GM21737 (cell line): Measurements from ENCODE around the gene BCL11B.

Source experiments
- ATAC-seq: cut with Tn5 transposase; IDR thresholded peaks from one replicate; pipeline ENCODE4 v1.9.1; 2021; ENCODE audit warnings: mild to moderate bottlenecking, moderate library complexity; ENCODE audit not compliant: unreplicated experiment

Gene BCL11B

DNA sequence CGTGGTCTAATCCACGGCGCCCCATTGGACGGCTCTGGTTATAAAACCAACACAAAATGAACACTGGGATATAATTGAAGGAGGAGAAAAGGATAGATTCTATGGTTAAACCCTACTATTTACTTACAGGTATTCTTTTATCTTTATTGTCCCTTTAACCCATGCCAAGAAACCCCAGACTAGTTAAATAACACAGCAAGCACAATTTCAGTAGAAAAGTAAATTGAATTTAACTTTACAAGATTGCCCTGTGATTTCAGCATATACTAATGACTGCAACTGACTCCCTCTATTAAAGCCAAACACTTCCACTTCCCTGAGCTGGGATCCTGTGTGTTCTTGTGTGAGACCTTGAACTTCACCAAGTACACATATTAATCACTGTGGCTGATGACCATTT is 45.3 kb downstream of the BCL11B start:
- ATAC-seq, result no peak

DNA sequence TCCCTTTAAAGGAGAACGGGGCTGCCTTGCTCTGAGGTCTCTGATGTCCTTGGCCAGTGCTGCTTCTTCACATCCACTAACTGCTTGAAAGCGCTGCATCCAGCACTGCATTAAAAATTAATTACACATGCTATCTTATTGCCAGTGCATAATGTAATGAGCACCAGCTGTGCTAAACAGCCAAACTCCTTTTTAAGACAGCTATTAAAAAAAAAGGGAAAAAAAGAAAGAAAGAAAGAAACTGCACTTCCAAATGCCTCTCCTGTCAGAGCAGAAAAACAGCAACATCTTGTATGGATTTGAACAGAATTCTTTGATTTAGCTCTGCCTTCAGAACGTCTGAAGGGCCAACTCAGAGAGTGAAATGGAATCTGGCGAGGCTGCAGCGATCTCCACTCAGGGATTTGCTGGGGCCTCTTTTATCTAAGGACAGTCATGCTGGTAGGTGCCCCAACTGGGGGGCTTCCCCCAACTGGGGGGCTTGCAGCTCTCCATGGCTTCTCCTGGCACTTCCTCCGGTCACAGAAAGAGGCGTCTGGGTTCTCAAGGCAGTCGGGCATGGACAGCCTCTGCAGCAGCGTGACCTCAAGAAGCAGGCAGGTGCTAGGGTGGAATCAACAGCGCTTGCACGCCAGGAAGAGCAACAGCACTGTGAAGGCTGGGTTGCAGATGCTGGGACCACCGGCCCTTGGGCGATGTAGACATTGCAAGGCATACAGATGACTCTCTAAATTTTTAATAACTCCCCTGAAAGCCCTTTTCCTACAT is 46.4 kb downstream of the BCL11B start:
- ATAC-seq, result no peak

DNA sequence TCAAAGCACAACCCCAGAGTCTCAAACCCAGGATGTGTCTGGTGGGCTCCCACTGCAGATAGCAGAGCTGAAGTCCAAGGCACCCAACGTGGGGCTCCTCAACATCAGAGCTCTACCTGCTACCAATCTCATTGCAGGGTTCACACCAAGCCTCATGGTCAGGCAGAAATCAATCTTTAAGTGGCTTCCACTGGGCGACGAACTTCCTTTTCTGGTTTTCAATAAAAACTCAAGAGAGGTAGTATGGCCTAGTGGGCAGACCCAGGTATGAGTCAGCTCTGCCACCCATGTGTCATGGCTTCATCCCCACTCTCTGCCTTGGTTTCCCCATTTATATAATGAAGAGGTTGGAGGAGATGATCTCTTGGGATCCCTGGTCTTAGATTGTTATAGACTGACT is 47.0 kb downstream of the BCL11B start:
- ATAC-seq, result no peak

DNA sequence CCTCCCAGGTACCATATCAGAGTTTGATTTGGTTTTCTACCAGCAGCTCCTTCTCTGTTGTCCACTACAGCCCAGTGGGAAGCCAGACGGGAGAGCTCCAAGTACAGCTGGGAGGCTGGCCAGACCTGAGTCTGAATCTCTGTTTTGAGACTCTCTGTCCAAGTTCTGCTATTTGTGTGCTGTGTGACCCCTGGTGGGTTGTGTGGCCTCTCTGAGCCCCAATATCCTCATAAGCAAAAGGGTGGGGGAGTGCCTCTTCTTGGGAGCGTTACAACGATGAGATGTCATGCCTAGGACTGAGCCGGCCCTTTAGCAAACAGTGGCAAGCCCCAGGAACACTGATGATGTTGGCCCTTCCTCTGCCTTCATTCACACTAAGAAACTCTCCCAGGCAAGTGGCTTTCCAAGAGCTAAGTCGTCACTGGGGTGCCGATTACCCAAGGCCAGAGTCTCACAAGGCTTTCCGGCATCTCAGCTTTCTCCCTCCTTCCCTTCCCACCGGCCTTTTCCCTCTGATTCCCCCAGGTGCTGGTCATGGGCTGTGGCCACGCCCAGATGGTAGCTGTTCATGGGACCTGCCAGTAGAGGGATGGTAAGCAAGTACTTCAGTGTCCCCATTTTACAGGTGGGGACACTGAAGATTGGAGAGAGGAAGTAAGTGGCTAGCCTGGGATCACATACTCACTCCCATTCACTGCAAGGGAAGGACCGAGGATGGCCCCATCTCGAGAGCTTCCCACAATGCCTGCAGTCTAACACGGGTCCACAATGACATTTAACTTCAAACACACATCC is 47.7 kb downstream of the BCL11B start:
- ATAC-seq, result no peak

DNA sequence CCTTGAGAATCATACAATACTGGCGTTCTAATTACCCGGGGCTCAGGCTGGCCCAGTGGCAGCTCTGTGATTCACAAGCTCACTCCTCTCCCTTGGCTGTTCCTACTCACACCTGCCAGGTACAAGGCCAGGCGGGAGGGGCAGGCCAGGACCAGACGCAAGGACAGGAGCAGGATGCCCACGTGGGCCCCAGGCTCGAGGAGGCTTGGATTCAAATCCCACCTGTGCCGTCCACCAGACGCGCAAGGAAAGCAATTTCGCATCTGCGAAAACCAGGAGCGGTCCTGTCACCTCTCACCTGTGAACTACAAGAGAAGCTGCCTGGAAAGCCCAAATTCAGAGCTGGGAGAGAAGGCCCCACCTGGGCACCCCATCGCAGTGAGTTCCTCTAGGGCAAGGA is 50.6 kb downstream of the BCL11B start:
- no peak for ATAC-seq

DNA sequence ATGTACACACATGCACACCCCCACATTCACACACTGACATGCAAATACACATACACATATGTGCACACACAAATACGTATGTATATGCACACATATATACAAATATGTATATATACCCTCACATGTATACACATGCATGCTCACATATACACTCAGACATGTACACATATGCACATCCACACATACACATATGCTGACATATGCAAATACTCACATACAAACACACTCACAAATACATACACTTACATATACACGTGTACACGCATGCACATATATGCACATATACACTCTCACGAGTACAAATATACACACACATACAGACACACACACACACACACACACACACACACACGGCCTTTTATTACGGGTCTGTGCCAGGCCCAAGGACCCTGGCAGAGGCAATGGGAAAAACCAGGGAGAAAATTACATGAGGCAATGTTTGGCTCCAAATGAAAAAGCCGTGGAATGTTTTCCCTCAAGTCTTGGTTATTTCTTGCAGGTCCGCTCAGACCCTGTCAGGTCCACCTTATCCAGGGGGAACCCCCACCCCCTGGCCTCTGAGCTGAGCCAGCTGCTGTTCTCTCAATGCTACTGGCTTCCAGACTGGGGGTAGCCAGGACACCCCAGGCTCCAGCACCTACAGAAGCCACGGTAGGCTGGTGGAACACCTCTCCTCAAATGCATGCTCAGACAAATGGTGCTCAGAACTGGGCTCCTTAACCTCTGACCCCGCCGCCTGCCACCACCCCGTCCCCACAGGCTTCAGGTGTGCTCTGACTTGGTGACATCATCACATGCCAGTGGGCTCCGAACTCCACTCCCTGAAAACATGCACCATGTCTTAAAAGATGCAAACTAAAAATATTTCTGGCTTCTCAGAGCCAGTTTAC is 54.7 kb downstream of the BCL11B start:
- no peak for ATAC-seq

DNA sequence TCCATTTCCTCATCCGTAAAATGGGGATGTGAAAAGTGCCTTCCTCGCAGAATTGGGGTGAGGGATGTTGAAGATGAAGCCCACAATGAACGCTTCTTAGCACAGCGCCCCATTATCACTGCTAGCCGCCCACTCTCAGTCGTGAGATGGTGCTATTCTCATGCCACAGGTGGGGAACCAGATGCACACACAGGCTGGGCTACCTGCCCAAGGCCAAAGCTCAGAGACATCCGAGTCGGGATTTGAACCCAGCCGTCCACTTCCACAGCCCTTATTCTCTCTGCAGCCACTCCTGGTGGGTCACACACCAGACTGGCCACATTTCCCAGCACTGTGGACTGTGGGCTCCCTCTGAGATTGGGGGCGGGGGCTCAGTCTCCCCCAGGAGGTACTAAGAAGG is 55.8 kb downstream of the BCL11B start:
- ATAC-seq, result no peak

DNA sequence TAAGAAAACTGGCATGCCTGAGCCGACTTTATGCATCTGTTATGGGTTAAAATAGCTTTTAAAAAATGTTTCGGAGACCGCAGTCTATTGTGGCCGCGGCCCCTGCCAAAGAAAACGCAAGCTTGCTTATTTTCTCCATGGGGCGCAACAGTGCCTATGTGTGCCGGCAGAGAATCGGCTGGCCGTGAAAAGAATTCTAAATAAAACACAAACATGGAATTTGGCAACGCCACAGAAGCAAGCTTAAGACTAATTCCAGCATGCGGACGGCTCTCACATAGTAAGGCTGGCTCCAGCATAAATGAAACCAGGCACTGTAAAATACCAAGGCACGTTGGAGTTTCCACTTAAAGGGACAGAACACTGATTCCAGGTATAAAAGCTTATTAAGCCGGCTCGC is 56.7 kb downstream of the BCL11B start:
- no peak for ATAC-seq

DNA sequence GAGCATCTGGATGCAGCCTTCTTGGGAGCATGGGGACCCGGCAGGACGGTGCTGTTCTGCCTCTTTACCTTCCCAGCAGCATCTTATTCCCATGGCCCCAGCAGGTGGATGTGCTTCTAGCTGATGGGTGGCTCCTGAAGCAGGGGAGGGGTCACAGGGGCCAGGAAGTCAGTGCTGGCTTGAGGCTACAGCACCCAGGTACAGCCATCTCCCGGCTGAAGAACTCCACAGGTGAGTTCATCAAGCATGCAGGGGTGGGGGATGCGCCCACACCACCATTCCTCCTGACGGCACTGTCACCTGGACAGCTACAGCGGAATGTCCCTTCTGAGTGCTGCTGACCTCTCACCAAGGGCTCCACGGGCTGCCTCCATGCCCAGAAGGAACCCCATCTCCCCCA is 57.3 kb downstream of the BCL11B start:
- ATAC-seq, result no peak

DNA sequence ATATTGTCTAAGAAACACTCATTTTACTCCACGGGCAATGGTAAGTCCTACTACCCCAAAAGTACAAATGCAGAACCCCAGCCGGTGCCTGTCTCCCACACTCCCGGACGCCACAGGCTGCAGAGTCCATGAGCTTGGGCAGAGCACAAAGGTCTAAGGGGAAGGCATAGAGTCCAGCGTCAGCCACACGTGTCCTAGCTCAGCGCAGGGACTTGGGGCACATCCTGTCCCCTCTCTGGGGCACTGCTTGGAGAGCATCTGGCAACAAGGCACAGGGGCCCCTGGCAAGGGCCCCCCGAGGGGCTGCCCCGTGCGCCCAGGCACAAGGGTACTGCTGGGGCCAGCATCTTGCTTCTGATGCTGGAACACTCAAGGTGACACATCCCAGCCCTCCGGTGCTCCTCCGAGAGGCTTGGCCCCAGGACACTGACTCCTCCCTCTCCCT is 58.4 kb downstream of the BCL11B start:
- ATAC-seq, result no peak

DNA sequence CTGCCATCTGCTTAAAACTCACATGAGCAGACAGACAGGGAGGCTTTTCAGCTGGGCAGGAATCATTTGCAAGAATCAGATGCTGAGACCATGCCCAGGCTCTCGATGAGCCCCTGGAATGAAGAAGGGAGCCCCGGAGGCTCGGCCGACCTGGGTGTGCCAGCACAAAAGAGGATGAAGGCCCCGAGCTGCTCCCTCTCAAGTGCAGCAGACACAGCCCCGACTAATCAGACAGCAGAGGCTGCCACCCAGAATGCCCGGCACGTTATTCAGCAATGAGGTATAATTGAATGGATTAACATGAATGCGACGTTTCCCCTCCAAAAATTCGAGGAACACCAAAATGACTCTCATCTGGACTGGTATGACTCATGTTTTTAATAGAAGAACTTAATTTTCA is 58.9 kb downstream of the BCL11B start:
- no peak for ATAC-seq

DNA sequence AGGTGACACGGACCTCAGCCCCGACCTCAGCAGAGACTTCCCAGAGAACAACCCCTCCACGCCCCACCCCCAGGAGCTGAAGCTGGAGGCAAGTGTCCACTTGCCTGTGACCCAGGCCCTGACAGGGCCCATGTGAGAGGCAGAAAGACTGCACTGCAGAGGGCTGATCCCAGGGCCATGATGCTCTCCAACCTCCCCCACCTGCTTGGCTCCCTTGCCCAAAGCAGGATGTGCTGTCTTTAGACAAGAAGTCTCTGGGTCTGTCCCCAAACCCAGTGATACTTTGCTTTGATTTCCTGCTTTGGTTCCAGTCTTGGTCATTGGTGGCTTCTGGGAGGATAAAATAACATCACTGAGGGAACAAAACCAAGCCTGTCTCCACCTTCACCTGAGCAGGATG is 59.4 kb downstream of the BCL11B start:
- ATAC-seq, result no peak

DNA sequence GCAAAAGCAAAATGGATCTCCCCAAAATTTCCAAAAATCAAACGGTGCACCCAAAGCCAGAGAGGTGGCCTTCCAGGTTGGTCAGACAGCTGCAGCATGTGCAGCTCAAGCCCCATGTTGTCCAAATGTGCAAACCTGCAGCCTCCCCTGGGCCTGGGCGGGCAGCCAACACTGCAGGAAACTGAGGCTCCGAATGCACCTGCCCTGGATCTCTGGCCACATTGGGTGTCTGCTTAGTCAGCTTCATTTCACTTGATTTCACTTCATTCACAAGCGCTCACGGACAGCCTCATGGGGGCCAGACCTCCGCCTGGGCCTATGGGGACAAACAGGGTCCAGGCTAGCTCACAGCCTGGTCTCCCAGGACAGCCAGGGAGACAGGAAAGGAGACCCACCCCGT is 59.8 kb downstream of the BCL11B start:
- ATAC-seq, result no peak

DNA sequence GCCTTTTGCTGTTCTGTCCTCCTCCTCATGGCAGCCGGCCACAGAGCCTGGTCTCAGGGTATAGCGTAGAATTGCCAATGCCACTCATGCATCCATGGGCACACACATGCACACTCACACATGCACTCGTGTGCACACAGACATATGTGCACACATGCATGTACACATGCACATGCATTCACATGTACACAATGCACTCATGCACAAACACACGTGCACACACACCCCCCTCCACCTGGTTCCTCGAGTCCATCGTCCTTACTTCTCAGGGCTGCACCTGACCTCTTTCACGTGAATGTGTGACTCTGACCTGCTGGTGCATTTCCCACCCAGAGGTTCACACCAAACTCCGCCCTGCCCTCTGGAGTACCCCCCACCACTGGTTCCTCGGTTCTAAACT is 60.6 kb downstream of the BCL11B start:
- no peak for ATAC-seq

DNA sequence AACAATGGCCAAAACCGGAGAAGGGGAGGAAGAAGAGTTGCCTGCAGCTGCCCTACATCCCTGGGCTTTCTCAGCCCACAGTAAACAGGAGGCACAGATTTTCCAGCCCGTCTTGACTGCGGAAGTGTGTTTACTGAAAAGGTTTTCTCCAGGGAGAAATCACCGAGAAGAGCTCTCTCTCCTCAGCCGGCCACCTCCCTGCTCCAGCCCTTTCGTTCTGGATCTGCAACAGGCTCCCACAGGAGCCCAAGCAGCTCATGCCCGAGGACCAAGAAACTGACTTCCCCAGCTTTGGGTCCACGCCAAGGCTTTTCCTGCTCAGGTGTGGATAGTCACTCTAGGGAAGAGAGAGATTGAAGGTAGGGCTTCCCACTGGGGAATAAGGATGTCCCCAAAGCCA is 61.7 kb downstream of the BCL11B start:
- ATAC-seq, result no peak

DNA sequence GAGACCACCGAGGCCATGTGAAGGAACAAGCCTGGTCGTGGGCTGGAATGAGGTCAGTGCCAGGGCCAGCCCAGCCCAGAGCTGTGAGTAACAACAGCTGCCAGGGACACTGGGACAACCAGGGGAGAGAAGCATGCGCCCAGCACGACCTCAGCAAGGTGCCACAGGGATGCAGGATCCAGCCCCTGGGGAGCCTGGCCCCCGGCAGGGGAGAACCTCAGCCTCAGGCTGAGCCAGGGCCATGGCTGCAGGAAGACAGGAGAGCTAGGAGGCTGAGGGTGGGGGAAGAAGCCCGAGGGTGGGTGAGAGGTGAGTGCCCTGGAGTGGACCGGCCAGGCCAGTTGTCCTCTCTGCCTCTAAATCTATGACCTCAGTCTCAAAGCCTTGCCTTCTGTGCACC is 62.6 kb downstream of the BCL11B start:
- ATAC-seq, result no peak

DNA sequence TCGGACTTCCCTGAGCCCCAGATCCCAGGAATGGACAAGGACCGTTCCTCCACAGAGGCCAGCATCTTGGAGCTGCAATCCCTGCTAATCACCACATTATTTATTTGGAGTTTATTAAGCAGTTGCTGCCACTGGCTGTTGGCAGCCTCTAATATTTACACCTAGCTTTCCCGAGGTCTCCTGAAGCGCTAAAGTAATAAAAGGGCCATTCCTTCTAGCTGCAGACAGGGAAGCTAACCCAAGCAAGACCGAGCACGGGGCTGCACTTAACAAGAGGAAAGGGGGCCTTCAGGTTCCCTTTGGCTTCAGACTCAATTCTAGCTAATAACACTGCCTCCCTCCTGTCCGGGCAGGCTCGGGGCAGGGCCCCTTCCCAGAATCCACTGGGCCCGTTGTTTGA is 63.7 kb downstream of the BCL11B start:
- ATAC-seq, result no peak

DNA sequence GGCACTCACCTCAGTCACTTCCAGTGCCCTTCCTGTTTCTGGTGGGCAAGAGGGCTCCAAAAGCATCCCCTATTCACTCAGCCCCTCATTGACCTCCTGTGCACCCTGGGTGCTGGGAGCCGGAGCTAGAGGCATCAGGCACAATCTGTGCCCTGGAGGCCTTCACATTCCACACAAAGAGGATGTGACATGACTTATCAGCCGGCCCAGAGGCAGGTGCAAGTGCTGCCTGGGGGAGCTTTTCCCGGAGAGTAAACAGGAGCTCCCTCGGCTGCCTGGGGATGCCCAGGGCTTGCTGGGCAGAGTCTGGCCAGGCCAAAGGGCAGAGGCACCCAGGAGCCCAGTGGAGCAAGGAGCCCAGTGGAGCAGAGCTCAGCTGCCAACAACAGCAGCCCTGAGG is 64.5 kb downstream of the BCL11B start:
- ATAC-seq, result no peak

DNA sequence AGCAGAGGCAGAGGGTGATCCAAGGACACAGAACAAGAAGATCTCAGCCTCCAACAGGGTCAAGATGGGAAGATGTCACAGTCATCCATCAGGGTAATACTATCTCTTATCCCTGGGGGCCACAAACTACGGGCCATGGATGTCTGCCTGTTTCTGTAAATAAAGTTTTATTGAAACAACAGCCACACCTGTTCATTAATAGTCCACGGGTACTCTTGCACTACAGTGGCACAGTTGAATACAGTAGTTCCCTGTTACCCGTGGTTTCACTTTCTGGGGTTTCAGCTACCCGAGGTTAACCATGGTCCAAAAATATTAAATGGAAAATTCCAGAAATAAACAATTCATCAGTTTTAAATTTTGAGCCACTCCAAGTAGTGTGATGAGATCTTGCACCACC is 65.9 kb downstream of the BCL11B start:
- no peak for ATAC-seq

DNA sequence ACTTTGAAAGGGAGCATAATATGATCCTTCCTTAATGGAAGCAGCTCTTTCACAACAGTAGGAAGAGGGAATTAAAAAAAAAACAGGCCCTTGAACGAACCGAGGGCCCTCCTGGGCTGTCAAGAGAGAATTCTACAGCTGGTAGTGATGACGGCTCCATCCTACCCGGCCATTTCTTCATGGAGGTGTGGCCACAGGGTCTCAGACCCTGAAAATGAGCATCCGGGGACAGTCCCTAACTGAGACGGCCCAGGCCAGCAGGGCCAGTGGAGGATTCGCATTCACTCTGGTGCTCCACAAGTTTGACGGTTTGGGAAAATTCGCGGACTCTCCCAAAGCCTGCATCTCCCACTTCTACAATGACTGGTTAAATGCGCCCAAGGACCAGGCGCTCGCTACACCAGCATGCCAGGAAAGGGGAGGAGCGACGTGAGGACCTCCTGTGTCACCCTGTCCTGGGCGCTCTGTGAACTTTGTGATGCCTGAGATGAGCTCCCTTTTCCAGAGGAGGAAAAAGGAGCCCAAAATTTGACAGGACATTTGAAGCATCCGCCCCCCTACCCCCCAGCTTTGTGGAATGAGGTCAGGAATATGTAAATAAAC is 66.8 kb downstream of the BCL11B start:
- ATAC-seq, result no peak

DNA sequence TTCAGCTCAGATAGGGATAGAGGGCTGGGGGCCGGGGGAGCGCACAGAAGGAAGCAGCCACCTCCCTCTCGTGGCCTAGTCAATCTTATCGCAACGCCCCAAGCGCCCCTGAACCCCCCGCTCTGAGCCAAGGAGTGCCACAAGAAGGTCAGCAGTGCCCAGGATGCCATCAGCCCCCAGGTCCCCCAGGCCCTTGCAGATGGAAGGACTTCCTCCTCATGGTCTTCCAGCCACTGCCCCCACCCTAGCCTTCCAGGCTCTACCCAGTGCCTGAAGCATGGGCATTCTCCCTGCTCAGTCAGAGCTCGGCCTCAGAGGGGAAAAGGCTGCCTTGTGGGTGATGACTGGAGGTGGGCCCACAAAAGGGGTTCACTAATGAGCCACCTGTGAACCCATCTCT is 68.2 kb downstream of the BCL11B start:
- ATAC-seq, result no peak
